ENCODE results near the gene BARX2. TPM values are rescaled to one million over a fixed set of nuclear protein-coding genes. Genes with fewer than 3 reads are reported as not detected.

The BARX2 gene
- total and polyA plus RNA-seq, 4 experiments from 2014 or later, result not detected

DNA sequence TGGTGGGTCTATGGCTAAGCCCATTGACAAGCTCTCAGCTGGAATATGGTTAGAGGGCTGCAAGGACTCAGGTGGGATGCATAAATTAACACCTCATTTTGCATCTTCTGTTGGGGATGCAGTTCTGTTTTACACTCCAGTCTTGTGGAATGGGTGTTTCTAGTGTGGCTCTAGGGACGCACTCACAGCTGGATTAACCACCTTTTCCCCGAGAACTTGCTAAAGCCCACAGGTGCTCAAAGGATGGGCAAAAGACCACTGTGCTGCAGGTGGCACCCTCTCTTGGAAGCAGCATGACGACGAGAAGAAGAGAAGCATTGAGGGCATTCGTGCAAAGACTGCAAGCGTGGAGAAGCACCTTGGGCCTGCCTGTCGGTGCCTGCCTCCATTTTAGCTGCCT, 6.9 kb downstream of the BARX2 start:
- H3K27ac ChIP-seq (ENCODE audit: low read depth, low read length), result no peak overlapping the region
- H3K9me3 ChIP-seq (ENCODE audit: control insufficient read depth in 1 of 2, low read length in 2 of 2), result no peaks in the 10 kb centered on the region
- H3K4me1 Mint-ChIP-seq, result no peaks in the 10 kb centered on the region
- CTCF ChIA-PET (ENCODE audit: partially characterized antibody), result no interaction called here
- POLR2A ChIA-PET (ENCODE audit: partially characterized antibody), result no interaction called here
- no peaks in the 10 kb centered on the region for H3K36me3 ChIP-seq (ENCODE audit: insufficient read depth, low read length)
- H3K4me1 ChIP-seq (ENCODE audit: insufficient read depth, low read length), result no peaks in the 10 kb centered on the region
- H3K9me3 Mint-ChIP-seq, result peaks cover 0 to 2% (median 0%) of the 10 kb centered on the region in 8 donors
- no peak overlapping the region for H3K4me3 Mint-ChIP-seq
- peaks cover 3% of the 10 kb centered on the region for H3K27me3 ChIP-seq (ENCODE audit: insufficient read depth, low read length)
- H3K27me3 Mint-ChIP-seq, result peaks cover 28 to 31% of the 10 kb centered on the region in 2 donors
- H3K4me3 ChIP-seq (ENCODE audit: low read length in 2 of 2), result no peak overlapping the region
- intact Hi-C loops (cut with micrococcal nuclease), result no loop called here
- no peak overlapping the region for H3K27ac Mint-ChIP-seq
- no peaks in the 10 kb centered on the region for H3K36me3 Mint-ChIP-seq
- no peak for DNase-seq

- no peak overlapping the region for H3K4me3 Mint-ChIP-seq
- no peaks in the 10 kb centered on the region for H3K36me3 ChIP-seq (ENCODE audit: insufficient read depth, low read length)
- ChIA-PET POLR2A (ENCODE audit: partially characterized antibody) (no interaction called here), CTCF (ENCODE audit: partially characterized antibody) (no interaction called here)
- no peaks in the 10 kb centered on the region for H3K9me3 ChIP-seq (ENCODE audit: control insufficient read depth in 1 of 2, low read length in 2 of 2)
- H3K4me3 ChIP-seq (ENCODE audit: low read length in 2 of 2), result no peak overlapping the region
- no peak overlapping the region for H3K27ac ChIP-seq (ENCODE audit: low read depth, low read length)
- H3K9me3 Mint-ChIP-seq, result peaks cover 0 to 2% (median 0%) of the 10 kb centered on the region in 8 donors
- no peak for DNase-seq
- H3K4me1 ChIP-seq (ENCODE audit: insufficient read depth, low read length), result no peaks in the 10 kb centered on the region
- H3K27ac Mint-ChIP-seq, result no peak overlapping the region
- peaks cover 3% of the 10 kb centered on the region for H3K27me3 ChIP-seq (ENCODE audit: insufficient read depth, low read length)
- H3K27me3 Mint-ChIP-seq, result peaks cover 26% of the 10 kb centered on the region in 2 donors
- H3K36me3 Mint-ChIP-seq, result no peaks in the 10 kb centered on the region
- intact Hi-C loops (cut with micrococcal nuclease), result no loop called here
- no peaks in the 10 kb centered on the region for H3K4me1 Mint-ChIP-seq
These were observed 7.4 kb downstream of the BARX2 start for GRCh38 chr11:129383060-129383459.

GRCh38 chr11:129383502-129383901, 7.9 kb downstream of the BARX2 start:
- intact Hi-C loops (cut with micrococcal nuclease), result no loop called here
- Histone ChIP-seq H3K9me3 (ENCODE audit: control insufficient read depth in 1 of 2, low read length in 2 of 2) (no peaks in the 10 kb centered on the region), H3K27me3 (ENCODE audit: insufficient read depth, low read length) (peaks cover 3% of the 10 kb centered on the region), H3K27ac (ENCODE audit: low read depth, low read length) (no peak overlapping the region), H3K36me3 (ENCODE audit: insufficient read depth, low read length) (no peaks in the 10 kb centered on the region), H3K4me3 (ENCODE audit: low read length in 2 of 2) (no peak overlapping the region), H3K4me1 (ENCODE audit: insufficient read depth, low read length) (no peaks in the 10 kb centered on the region)
- Mint-ChIP-seq H3K27me3 (peaks cover 24 to 26% of the 10 kb centered on the region in 2 donors), H3K9me3 (peaks cover 0 to 2% (median 0%) of the 10 kb centered on the region in 8 donors), H3K4me1 (no peaks in the 10 kb centered on the region), H3K4me3 (no peak overlapping the region), H3K27ac (no peak overlapping the region), H3K36me3 (no peaks in the 10 kb centered on the region)
- CTCF ChIA-PET (ENCODE audit: partially characterized antibody), result no interaction called here
- no peak for DNase-seq
- POLR2A ChIA-PET (ENCODE audit: partially characterized antibody), result no interaction called here

DNA sequence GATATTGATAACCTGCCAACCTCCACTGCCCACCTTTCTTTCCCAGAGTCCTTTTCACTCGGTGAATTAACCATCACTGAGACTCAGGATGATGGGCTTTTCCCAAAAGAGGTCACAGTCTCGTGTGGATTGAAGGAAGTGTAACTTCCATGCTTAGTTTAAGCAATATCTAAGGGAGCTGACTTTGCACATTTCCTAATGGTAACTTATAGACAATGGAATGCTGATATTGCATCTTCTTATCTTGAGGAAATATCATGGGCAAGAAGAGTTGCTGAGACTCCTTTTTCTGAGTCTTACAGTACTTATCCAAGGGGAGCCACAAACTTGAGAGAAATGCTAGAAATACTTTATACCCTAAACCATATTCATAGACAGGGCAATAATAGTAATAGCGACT, 8.8 kb downstream of the BARX2 start:
- H3K36me3 Mint-ChIP-seq, result no peaks in the 10 kb centered on the region
- Histone ChIP-seq H3K27ac (ENCODE audit: low read depth, low read length) (no peak overlapping the region), H3K4me1 (ENCODE audit: insufficient read depth, low read length) (no peaks in the 10 kb centered on the region), H3K9me3 (ENCODE audit: control insufficient read depth in 1 of 2, low read length in 2 of 2) (no peaks in the 10 kb centered on the region), H3K36me3 (ENCODE audit: insufficient read depth, low read length) (no peaks in the 10 kb centered on the region), H3K27me3 (ENCODE audit: insufficient read depth, low read length) (peaks cover 3% of the 10 kb centered on the region), H3K4me3 (ENCODE audit: low read length in 2 of 2) (no peak overlapping the region)
- DNase-seq, result no peak
- intact Hi-C loops (cut with micrococcal nuclease), result no loop called here
- peaks cover 22 to 27% of the 10 kb centered on the region in 2 donors for H3K27me3 Mint-ChIP-seq
- H3K27ac Mint-ChIP-seq, result no peak overlapping the region
- ChIA-PET POLR2A (ENCODE audit: partially characterized antibody) (no interaction called here), CTCF (ENCODE audit: partially characterized antibody) (no interaction called here)
- H3K9me3 Mint-ChIP-seq, result peaks cover 0 to 2% (median 0%) of the 10 kb centered on the region in 8 donors
- H3K4me3 Mint-ChIP-seq, result no peak overlapping the region
- no peaks in the 10 kb centered on the region for H3K4me1 Mint-ChIP-seq

- Mint-ChIP-seq H3K36me3 (no peaks in the 10 kb centered on the region), H3K27ac (no peak overlapping the region), H3K27me3 (peaks cover 21 to 28% of the 10 kb centered on the region in 2 donors), H3K4me3 (no peak overlapping the region), H3K9me3 (no peaks in the 10 kb centered on the region), H3K4me1 (no peaks in the 10 kb centered on the region)
- Histone ChIP-seq H3K9me3 (ENCODE audit: control insufficient read depth in 1 of 2, low read length in 2 of 2) (no peaks in the 10 kb centered on the region), H3K4me1 (ENCODE audit: insufficient read depth, low read length) (no peaks in the 10 kb centered on the region), H3K36me3 (ENCODE audit: insufficient read depth, low read length) (no peaks in the 10 kb centered on the region), H3K27ac (ENCODE audit: low read depth, low read length) (no peak overlapping the region), H3K27me3 (ENCODE audit: insufficient read depth, low read length) (peaks cover 3% of the 10 kb centered on the region), H3K4me3 (ENCODE audit: low read length in 2 of 2) (no peak overlapping the region)
- ChIA-PET POLR2A (ENCODE audit: partially characterized antibody) (no interaction called here), CTCF (ENCODE audit: partially characterized antibody) (no interaction called here)
- intact Hi-C loops (cut with micrococcal nuclease), result no loop called here
- no peak for DNase-seq
These were observed 10.2 kb downstream of the BARX2 start for GRCh38 chr11:129385801-129386200.

- H3K4me1 Mint-ChIP-seq, result no peaks in the 10 kb centered on the region
- H3K27me3 Mint-ChIP-seq, result peaks cover 19 to 28% of the 10 kb centered on the region in 2 donors
These were observed 11.2 kb downstream of the BARX2 start for GRCh38 chr11:129386795-129387397.

DNA sequence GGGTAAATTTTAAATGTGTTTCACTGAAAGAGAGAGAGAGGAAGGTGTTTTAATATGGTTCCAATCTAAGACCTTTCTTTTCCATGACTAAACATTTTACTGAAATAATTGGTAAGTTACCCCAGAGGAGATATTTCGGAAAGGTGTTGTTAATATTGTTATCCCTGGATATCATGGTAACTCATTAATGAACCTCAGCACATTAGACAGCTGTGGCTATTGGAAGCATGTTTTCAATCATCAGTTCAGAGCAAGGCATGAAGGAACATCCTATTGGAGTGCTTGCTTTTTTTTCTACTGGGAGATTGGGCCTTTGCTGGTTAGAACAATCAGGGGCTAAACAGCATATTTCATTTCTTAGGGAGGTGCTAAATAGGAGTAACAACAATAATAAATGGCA, 11.8 kb downstream of the BARX2 start:
- no peak overlapping the region for H3K4me3 Mint-ChIP-seq
- H3K36me3 Mint-ChIP-seq, result no peaks in the 10 kb centered on the region
- no peaks in the 10 kb centered on the region for H3K4me1 Mint-ChIP-seq
- Histone ChIP-seq H3K4me3 (ENCODE audit: low read length in 2 of 2) (no peak overlapping the region), H3K4me1 (ENCODE audit: insufficient read depth, low read length) (no peaks in the 10 kb centered on the region), H3K27me3 (ENCODE audit: insufficient read depth, low read length) (peaks cover 3% of the 10 kb centered on the region), H3K9me3 (ENCODE audit: control insufficient read depth in 1 of 2, low read length in 2 of 2) (no peaks in the 10 kb centered on the region), H3K36me3 (ENCODE audit: insufficient read depth, low read length) (no peaks in the 10 kb centered on the region), H3K27ac (ENCODE audit: low read depth, low read length) (no peak overlapping the region)
- H3K9me3 Mint-ChIP-seq, result no peaks in the 10 kb centered on the region
- POLR2A ChIA-PET (ENCODE audit: partially characterized antibody), result no interaction called here
- intact Hi-C loops (cut with micrococcal nuclease), result no loop called here
- no peak for DNase-seq
- peaks cover 24 to 28% of the 10 kb centered on the region in 2 donors for H3K27me3 Mint-ChIP-seq
- H3K27ac Mint-ChIP-seq, result no peak overlapping the region
- CTCF ChIA-PET (ENCODE audit: partially characterized antibody), result no interaction called here

More at GRCh38 chr11:129386795-129387397, 11.2 kb downstream of the BARX2 start:
- H3K36me3 Mint-ChIP-seq, result no peaks in the 10 kb centered on the region
- POLR2A ChIA-PET (ENCODE audit: partially characterized antibody), result no interaction called here
- H3K4me3 Mint-ChIP-seq, result no peak overlapping the region
- no peak for DNase-seq
- Histone ChIP-seq H3K4me3 (ENCODE audit: low read length in 2 of 2) (no peak overlapping the region), H3K27ac (ENCODE audit: low read depth, low read length) (no peak overlapping the region), H3K4me1 (ENCODE audit: insufficient read depth, low read length) (no peaks in the 10 kb centered on the region), H3K27me3 (ENCODE audit: insufficient read depth, low read length) (peaks cover 3% of the 10 kb centered on the region), H3K9me3 (ENCODE audit: control insufficient read depth in 1 of 2, low read length in 2 of 2) (no peaks in the 10 kb centered on the region), H3K36me3 (ENCODE audit: insufficient read depth, low read length) (no peaks in the 10 kb centered on the region)
- CTCF ChIA-PET (ENCODE audit: partially characterized antibody), result no interaction called here
- no peak overlapping the region for H3K27ac Mint-ChIP-seq
- intact Hi-C loops (cut with micrococcal nuclease), result no loop called here
- no peaks in the 10 kb centered on the region for H3K9me3 Mint-ChIP-seq

DNA sequence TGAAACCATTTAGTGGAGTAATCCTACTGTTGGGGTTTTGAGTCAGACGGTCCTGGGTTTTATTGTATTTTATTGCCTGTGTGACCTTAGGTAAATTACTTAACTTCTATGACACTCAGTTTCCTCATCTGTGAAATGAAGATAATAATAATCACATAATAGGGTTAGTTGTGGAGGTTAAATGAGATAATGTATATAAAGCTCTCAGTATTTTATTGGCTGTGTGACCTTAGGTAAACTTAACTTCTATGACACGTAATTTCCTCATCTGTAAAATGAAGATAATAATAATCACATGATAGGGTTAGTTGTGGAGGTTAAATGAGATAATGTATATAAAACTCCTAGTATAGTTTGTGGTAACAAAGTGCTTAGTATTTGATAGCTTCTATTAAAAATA, 13.2 kb downstream of the BARX2 start:
- H3K9me3 ChIP-seq (ENCODE audit: control insufficient read depth in 1 of 2, low read length in 2 of 2), result no peaks in the 10 kb centered on the region
- POLR2A ChIA-PET (ENCODE audit: partially characterized antibody), result no interaction called here
- no peak overlapping the region for H3K27ac Mint-ChIP-seq
- no peak overlapping the region for H3K4me3 Mint-ChIP-seq
- intact Hi-C loops (cut with micrococcal nuclease), result no loop called here
- no peak overlapping the region for H3K27ac ChIP-seq (ENCODE audit: low read depth, low read length)
- no peaks in the 10 kb centered on the region for H3K36me3 Mint-ChIP-seq
- DNase-seq, result no peak
- no peaks in the 10 kb centered on the region for H3K9me3 Mint-ChIP-seq
- H3K36me3 ChIP-seq (ENCODE audit: insufficient read depth, low read length), result no peaks in the 10 kb centered on the region
- no peaks in the 10 kb centered on the region for H3K4me1 ChIP-seq (ENCODE audit: insufficient read depth, low read length)
- no peak overlapping the region for H3K4me3 ChIP-seq (ENCODE audit: low read length in 2 of 2)
- CTCF ChIA-PET (ENCODE audit: partially characterized antibody), result no interaction called here
- H3K27me3 ChIP-seq (ENCODE audit: insufficient read depth, low read length), result peaks cover 3% of the 10 kb centered on the region
- no peaks in the 10 kb centered on the region for H3K4me1 Mint-ChIP-seq
- peaks cover 18 to 20% of the 10 kb centered on the region in 2 donors for H3K27me3 Mint-ChIP-seq
